Neuronal stem cell (in vitro differentiated cells): ENCODE measurements around the gene PIBF1.

Experiments
- DNase-seq: peaks from one replicate; pipeline ENCODE4 v3.0.0-alpha.2; 2013; ENCODE audit warnings: low spot score
- H2AFZ ChIP-seq: one replicate; pipeline ENCODE4 v1.6.1; 2013; ENCODE audit warnings: mild to moderate bottlenecking, low read length, inconsistent platforms
- H2AK5ac ChIP-seq: 2 replicates; pipeline ENCODE4 v1.6.1; 2013; ENCODE audit warnings: low read depth, mild to moderate bottlenecking, inconsistent platforms, low read length, moderate library complexity, mixed read lengths
- H2BK120ac ChIP-seq: 2 replicates; pipeline ENCODE4 v1.6.1; 2013; ENCODE audit warnings: low read depth, mild to moderate bottlenecking, inconsistent platforms, low read length, moderate library complexity, mixed read lengths
- H2BK12ac ChIP-seq: one replicate; pipeline ENCODE4 v1.6.1; 2013; ENCODE audit warnings: low read length, inconsistent platforms
- H2BK15ac ChIP-seq: 2 replicates; pipeline ENCODE4 v1.6.1; 2013; ENCODE audit warnings: mild to moderate bottlenecking, low read length, inconsistent platforms, mixed read lengths
- H2BK5ac ChIP-seq: one replicate; pipeline ENCODE4 v1.6.1; 2013; ENCODE audit warnings: inconsistent platforms, mild to moderate bottlenecking, low read length, moderate library complexity
- H3K14ac ChIP-seq: one replicate; pipeline ENCODE4 v1.6.1; 2013; ENCODE audit warnings: low read length, inconsistent platforms
- H3K18ac ChIP-seq: 2 replicates; pipeline ENCODE4 v1.6.1; 2013; ENCODE audit warnings: low read length, inconsistent platforms
- H3K23ac ChIP-seq: 2 replicates; pipeline ENCODE4 v1.6.1; 2013; ENCODE audit warnings: low read depth, mild to moderate bottlenecking, mixed read lengths, low read length, inconsistent platforms; ENCODE audit not compliant: poor library complexity
- H3K27ac ChIP-seq: replicated peaks from 3 replicates; pipeline ENCODE4 v1.5.1; 2013; ENCODE audit warnings: low read length, inconsistent platforms
- H3K27me3 ChIP-seq, 3 experiments: 2 replicates each; pipeline ENCODE4 v1.6.1; 2013; ENCODE audit warnings: low read length in 3 of 3, mild to moderate bottlenecking in 2 of 3, inconsistent platforms in 1 of 3, low read depth in 1 of 3, mixed read lengths in 1 of 3, moderate library complexity in 1 of 3; ENCODE audit not compliant: control insufficient read depth in 3 of 3, insufficient read depth in 3 of 3
- H3K36me3 ChIP-seq, 2 donors: replicated peaks in 1 of 2; 2 replicates each; pipeline ENCODE4 v1.6.1; 2013; ENCODE audit warnings: low read length in 2 of 2; ENCODE audit not compliant: control insufficient read depth in 2 of 2, insufficient read depth in 2 of 2
- H3K4ac ChIP-seq: 2 replicates; pipeline ENCODE4 v1.6.1; 2013; ENCODE audit warnings: inconsistent platforms, mild to moderate bottlenecking, low read length, moderate library complexity
- H3K4me1 ChIP-seq, 2 donors: 1 replicate in 1 of 2; 2 replicates in 1 of 2; pipeline ENCODE4 v1.6.1; 2013; ENCODE audit warnings: low read length in 2 of 2, low read depth in 1 of 2; ENCODE audit not compliant: control insufficient read depth in 2 of 2, insufficient read depth in 1 of 2
- H3K4me2 ChIP-seq: one replicate; pipeline ENCODE4 v1.6.1; 2013; ENCODE audit warnings: mild to moderate bottlenecking, low read length, inconsistent platforms; ENCODE audit not compliant: insufficient read depth, poor library complexity, severe bottlenecking
- H3K4me3 ChIP-seq, 2 donors: 2 replicates each; pipeline ENCODE4 v1.5.1; 2013; ENCODE audit warnings: low read length in 2 of 2, mild to moderate bottlenecking in 2 of 2, inconsistent platforms in 1 of 2, moderate library complexity in 1 of 2
- H3K79me1 ChIP-seq: one replicate; pipeline ENCODE4 v1.6.1; 2013; ENCODE audit warnings: low read depth, mild to moderate bottlenecking, inconsistent platforms, low read length, moderate library complexity
- H3K9ac ChIP-seq: one replicate; pipeline ENCODE4 v1.6.1; 2013; ENCODE audit warnings: mild to moderate bottlenecking, low read depth, low read length, inconsistent platforms; ENCODE audit not compliant: poor library complexity
- H3K9me3 ChIP-seq, 2 donors: replicated peaks in 1 of 2; 2 replicates each; pipeline versions ENCODE3 to v1.6.1; 2013; ENCODE audit warnings: low read length in 2 of 2, mild to moderate bottlenecking in 2 of 2, inconsistent platforms in 1 of 2, low read depth in 1 of 2, mixed read lengths in 1 of 2, moderate library complexity in 1 of 2; ENCODE audit not compliant: control insufficient read depth in 2 of 2, insufficient read depth in 1 of 2
- H4K8ac ChIP-seq: one replicate; pipeline ENCODE4 v1.6.1; 2013; ENCODE audit warnings: low read depth, mild to moderate bottlenecking, inconsistent platforms, low read length, moderate library complexity
- H4K91ac ChIP-seq: one replicate; pipeline ENCODE4 v1.6.1; 2013; ENCODE audit warnings: low read length, low read depth, mild to moderate bottlenecking, inconsistent platforms; ENCODE audit not compliant: poor library complexity
- WGBS, 2 donors: extraction: QIAGEN DNeasy Blood & Tissue Kit; methylation state at CpG; one replicate each; pipeline ENCODE4 v1.1.7; 2013; ENCODE audit warnings: missing lambda C conversion rate in 2 of 2, mixed read lengths in 1 of 2; ENCODE audit not compliant: insufficient read length in 2 of 2, insufficient replicate concordance in 1 of 2; ENCODE audit errors: extremely low coverage in 2 of 2; 5-methylcytosine and 5-hydroxymethylcytosine counted together

Gene PIBF1

DNA sequence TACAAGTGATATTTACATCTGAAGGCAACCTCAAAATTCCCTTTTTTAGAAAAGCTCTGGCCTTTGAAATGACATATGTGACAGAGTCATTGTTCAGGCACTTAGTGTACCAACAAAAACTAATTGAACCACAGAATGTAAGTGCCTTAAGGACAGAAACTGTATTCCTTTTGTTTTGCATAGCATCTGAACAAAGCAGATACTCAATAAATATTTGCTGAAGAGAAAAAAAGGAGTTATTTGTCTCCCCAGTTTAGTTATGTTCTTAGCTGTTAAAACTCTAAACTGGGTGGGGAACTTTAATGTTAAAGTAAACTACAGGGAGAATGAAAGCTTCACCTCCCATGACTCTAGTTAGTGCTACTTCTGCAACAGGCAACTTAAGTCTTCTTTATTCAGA, 220.0 kb downstream of the PIBF1 start:
- no peak overlapping the region for H3K18ac ChIP-seq
- no peak overlapping the region for H4K91ac ChIP-seq
- no peak overlapping the region for H2AFZ ChIP-seq
- no peak overlapping the region for H3K4me3 ChIP-seq
- H2BK5ac ChIP-seq = no peak overlapping the region
- H2AK5ac ChIP-seq = no peak overlapping the region
- no peaks in the 10 kb centered on the region for H3K9me3 ChIP-seq
- peaks cover 0 to 47% of the 10 kb centered on the region in 2 donors for H3K36me3 ChIP-seq
- H2BK12ac ChIP-seq = no peak overlapping the region
- no peaks in the 10 kb centered on the region for H3K27me3 ChIP-seq
- H3K4ac ChIP-seq = no peak overlapping the region
- H3K4me2 ChIP-seq = no peak overlapping the region
- no peak overlapping the region for H2BK120ac ChIP-seq
- H4K8ac ChIP-seq = no peak overlapping the region
- no peaks in the 10 kb centered on the region for H3K4me1 ChIP-seq
- no peaks in the 10 kb centered on the region for H3K79me1 ChIP-seq
- no peak overlapping the region for H3K14ac ChIP-seq
- H3K27ac ChIP-seq = no peak overlapping the region
- no peak for DNase-seq
- no peak overlapping the region for H2BK15ac ChIP-seq
- H3K9ac ChIP-seq = no peak overlapping the region
- H3K23ac ChIP-seq = no peak overlapping the region

DNA sequence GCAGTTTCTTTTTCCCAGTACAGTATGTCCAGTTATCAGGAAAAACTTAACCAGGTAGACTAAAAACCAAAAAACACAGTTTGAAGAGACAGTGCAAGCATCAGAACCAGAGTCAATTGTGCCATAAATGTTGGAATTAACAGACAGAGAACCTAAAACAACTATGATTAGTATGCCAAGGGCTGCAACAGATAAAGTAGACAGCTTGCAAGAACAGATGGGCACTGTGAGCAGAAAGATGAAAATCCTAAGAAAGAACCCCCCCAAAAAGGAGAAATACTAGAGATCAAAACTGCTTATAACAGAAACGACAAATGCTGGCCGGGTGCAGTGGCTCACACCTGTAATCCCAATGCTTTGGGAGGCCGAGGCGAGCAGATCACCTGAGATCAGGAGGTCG, 229.8 kb downstream of the PIBF1 start:
- DNase-seq = no peak
- H2AK5ac ChIP-seq = no peak overlapping the region
- no peak overlapping the region for H4K91ac ChIP-seq
- no peak overlapping the region for H3K18ac ChIP-seq
- no peaks in the 10 kb centered on the region for H3K4me1 ChIP-seq
- H3K79me1 ChIP-seq = no peaks in the 10 kb centered on the region
- H2BK5ac ChIP-seq = no peak overlapping the region
- no peaks in the 10 kb centered on the region for H3K27me3 ChIP-seq
- H3K4me3 ChIP-seq = no peak overlapping the region
- WGBS, 2 donors = no CpG with 5 or more reads among the region's 5 CpGs
- H3K14ac ChIP-seq = no peak overlapping the region
- H3K23ac ChIP-seq = no peak overlapping the region
- H3K4ac ChIP-seq = no peak overlapping the region
- no peak overlapping the region for H2BK120ac ChIP-seq
- H2AFZ ChIP-seq = no peak overlapping the region
- H3K27ac ChIP-seq = no peak overlapping the region
- no peak overlapping the region for H3K4me2 ChIP-seq
- peaks cover 0 to 35% of the 10 kb centered on the region in 2 donors for H3K36me3 ChIP-seq
- H2BK15ac ChIP-seq = no peak overlapping the region
- H2BK12ac ChIP-seq = no peak overlapping the region
- H4K8ac ChIP-seq = no peak overlapping the region
- no peaks in the 10 kb centered on the region for H3K9me3 ChIP-seq
- no peak overlapping the region for H3K9ac ChIP-seq

DNA sequence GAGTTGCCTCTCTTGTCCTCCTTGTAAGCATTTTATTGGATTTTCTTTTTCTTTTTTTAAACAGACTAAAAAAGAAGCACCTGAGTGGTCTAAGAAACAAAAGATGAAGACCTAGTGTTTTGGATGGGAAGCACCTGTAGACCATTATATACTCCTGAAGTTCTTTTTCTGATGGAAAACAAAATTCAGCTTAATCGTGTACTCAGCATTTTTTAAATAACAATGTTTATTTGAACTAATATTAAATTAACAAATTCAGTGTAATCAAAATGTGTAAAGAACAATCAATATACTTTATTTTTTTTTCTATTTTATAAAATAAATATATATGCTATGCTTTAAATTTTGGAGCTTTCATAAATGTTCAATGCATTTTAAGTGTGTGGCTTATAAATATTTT, 233.9 kb downstream of the PIBF1 start:
- Histone ChIP-seq H3K79me1 (no peaks in the 10 kb centered on the region), H3K27me3 (no peaks in the 10 kb centered on the region), H3K9me3 (no peaks in the 10 kb centered on the region), H3K23ac (no peak overlapping the region), H2AFZ (no peak overlapping the region), H2BK12ac (no peak overlapping the region), H3K4me1 (no peaks in the 10 kb centered on the region), H3K27ac (no peak overlapping the region), H4K8ac (no peak overlapping the region), H3K4me3 (no peak overlapping the region), H2AK5ac (no peak overlapping the region), H2BK15ac (no peak overlapping the region), H3K18ac (no peak overlapping the region), H4K91ac (no peak overlapping the region), H2BK5ac (no peak overlapping the region), H3K9ac (no peak overlapping the region), H3K4ac (no peak overlapping the region), H3K4me2 (no peak overlapping the region), H3K14ac (no peak overlapping the region), H2BK120ac (no peak overlapping the region), H3K36me3 (peaks cover 0 to 34% of the 10 kb centered on the region in 2 donors)
- DNase-seq = no peak
- WGBS, 2 donors = no CpG with 5 or more reads among the region's 1 CpG

DNA sequence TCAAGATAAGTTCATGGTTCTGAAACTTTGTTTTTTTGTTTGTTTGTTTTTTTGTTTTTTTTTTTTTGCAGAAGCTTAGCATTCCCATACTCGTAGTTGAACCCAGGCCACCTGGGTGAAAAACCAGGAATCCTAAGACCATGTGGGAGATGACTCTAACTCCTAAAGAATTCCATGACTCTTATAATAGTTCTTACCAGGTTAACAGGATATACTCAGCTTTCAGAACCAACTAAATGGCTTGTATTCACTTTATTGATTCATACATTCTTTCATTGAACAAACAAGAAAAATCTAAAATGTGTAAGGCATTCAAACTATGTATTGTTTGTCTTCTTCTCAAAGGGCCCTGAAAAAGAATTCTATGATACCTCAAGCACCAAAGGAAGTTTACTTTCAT, 236.4 kb downstream of the PIBF1 start:
- no peak overlapping the region for H3K18ac ChIP-seq
- H2BK5ac ChIP-seq = no peak overlapping the region
- peaks cover 0 to 26% of the 10 kb centered on the region in 2 donors for H3K36me3 ChIP-seq
- H2BK15ac ChIP-seq = no peak overlapping the region
- no peak overlapping the region for H4K8ac ChIP-seq
- H3K27ac ChIP-seq = no peak overlapping the region
- H2AFZ ChIP-seq = no peak overlapping the region
- H2AK5ac ChIP-seq = no peak overlapping the region
- WGBS, 2 donors = no CpG with 5 or more reads among the region's 1 CpG
- no peaks in the 10 kb centered on the region for H3K79me1 ChIP-seq
- H2BK12ac ChIP-seq = no peak overlapping the region
- H3K23ac ChIP-seq = no peak overlapping the region
- no peaks in the 10 kb centered on the region for H3K9me3 ChIP-seq
- no peaks in the 10 kb centered on the region for H3K27me3 ChIP-seq
- no peak overlapping the region for H3K4me3 ChIP-seq
- H3K4ac ChIP-seq = no peak overlapping the region
- DNase-seq = no peak
- no peaks in the 10 kb centered on the region for H3K4me1 ChIP-seq
- H3K4me2 ChIP-seq = no peak overlapping the region
- H3K14ac ChIP-seq = no peak overlapping the region
- H2BK120ac ChIP-seq = no peak overlapping the region
- H3K9ac ChIP-seq = no peak overlapping the region
- no peak overlapping the region for H4K91ac ChIP-seq
